ENCODE data around the gene NR5A2. TPM values are rescaled to one million over a fixed set of nuclear protein-coding genes. Genes with fewer than 3 reads are reported as not detected.

Gene NR5A2
- total RNA-seq, 1 experiment from 2014 or later: 22.3 TPM

DNA sequence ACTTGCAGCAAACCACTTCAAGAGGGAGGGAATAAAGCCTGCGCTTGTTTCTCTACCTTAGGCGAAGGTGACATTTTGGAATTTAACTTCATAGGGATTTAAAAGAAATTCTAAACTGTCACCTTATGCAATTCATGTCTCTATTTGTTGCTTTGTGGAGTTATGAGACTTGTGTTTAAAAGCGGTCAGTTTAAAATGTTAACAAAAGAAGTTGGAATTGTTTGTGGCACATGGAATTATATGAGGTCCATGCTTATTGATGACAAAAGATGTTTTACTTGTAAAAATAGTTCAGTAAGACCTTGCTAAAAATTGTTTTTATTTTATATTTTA is 15.8 kb downstream of the NR5A2 start (continued):
- TF ChIP-seq, protein P1, sequence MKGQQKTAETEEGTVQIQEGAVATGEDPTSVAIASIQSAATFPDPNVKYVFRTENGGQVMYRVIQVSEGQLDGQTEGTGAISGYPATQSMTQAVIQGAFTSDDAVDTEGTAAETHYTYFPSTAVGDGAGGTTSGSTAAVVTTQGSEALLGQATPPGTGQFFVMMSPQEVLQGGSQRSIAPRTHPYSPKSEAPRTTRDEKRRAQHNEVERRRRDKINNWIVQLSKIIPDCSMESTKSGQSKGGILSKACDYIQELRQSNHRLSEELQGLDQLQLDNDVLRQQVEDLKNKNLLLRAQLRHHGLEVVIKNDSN (CRISPR knock-in tag; IDR thresholded peaks at IDR 0.05): no peak
- TF ChIP-seq GABPB1 (CRISPR knock-in tag; IDR thresholded peaks at IDR 0.05) (no peak), OVOL2 (CRISPR knock-in tag; IDR thresholded peaks at IDR 0.05; ENCODE audit: borderline replicate concordance) (no peak), ZNF219 (CRISPR knock-in tag; IDR thresholded peaks at IDR 0.05; ENCODE audit: borderline replicate concordance) (no peak), KAT7 (CRISPR knock-in tag; IDR thresholded peaks at IDR 0.05; ENCODE audit: borderline replicate concordance) (no peak), NR2C2 (CRISPR knock-in tag; IDR thresholded peaks at IDR 0.05) (no peak), GTF2I (CRISPR knock-in tag; conservative IDR thresholded peaks at IDR 0.05) (no peak)
- TF ChIP-seq, protein P2, sequence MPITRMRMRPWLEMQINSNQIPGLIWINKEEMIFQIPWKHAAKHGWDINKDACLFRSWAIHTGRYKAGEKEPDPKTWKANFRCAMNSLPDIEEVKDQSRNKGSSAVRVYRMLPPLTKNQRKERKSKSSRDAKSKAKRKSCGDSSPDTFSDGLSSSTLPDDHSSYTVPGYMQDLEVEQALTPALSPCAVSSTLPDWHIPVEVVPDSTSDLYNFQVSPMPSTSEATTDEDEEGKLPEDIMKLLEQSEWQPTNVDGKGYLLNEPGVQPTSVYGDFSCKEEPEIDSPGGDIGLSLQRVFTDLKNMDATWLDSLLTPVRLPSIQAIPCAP (CRISPR knock-in tag; IDR thresholded peaks at IDR 0.05): no peak
- TF ChIP-seq, protein P3, sequence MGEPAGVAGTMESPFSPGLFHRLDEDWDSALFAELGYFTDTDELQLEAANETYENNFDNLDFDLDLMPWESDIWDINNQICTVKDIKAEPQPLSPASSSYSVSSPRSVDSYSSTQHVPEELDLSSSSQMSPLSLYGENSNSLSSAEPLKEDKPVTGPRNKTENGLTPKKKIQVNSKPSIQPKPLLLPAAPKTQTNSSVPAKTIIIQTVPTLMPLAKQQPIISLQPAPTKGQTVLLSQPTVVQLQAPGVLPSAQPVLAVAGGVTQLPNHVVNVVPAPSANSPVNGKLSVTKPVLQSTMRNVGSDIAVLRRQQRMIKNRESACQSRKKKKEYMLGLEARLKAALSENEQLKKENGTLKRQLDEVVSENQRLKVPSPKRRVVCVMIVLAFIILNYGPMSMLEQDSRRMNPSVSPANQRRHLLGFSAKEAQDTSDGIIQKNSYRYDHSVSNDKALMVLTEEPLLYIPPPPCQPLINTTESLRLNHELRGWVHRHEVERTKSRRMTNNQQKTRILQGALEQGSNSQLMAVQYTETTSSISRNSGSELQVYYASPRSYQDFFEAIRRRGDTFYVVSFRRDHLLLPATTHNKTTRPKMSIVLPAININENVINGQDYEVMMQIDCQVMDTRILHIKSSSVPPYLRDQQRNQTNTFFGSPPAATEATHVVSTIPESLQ (CRISPR knock-in tag; IDR thresholded peaks at IDR 0.05): no peak
- TF ChIP-seq, protein P4, sequence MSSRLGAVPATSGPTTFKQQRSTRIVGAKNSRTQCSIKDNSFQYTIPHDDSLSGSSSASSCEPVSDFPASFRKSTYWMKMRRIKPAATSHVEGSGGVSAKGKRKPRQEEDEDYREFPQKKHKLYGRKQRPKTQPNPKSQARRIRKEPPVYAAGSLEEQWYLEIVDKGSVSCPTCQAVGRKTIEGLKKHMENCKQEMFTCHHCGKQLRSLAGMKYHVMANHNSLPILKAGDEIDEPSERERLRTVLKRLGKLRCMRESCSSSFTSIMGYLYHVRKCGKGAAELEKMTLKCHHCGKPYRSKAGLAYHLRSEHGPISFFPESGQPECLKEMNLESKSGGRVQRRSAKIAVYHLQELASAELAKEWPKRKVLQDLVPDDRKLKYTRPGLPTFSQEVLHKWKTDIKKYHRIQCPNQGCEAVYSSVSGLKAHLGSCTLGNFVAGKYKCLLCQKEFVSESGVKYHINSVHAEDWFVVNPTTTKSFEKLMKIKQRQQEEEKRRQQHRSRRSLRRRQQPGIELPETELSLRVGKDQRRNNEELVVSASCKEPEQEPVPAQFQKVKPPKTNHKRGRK (CRISPR knock-in tag; IDR thresholded peaks at IDR 0.05; ENCODE audit: borderline replicate concordance): no peak

DNA sequence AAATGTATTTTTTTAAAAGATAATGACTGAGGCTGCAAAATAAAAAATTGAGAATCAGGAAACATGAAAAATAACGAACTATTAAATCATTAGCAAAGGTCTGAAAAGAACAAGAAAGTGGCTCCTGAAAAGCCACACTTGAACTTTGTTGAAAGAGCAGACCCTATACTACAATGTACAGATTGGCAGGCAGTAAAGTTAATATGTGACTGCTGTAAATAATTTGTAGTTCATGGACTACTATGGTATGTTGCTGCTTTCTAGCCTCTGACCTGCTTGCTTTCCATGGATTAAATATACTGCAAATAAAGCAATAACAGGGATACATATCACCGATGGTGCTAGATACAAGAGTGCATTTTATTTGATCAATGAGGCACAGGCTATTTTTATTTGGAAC is 18.6 kb downstream of the NR5A2 start:
- CTCF ChIA-PET: no interaction called here
- peak overlapping the region; percentile 60; the same call in 1 of the 2 replicates for H3K27ac Mint-ChIP-seq
- H3K36me3 Mint-ChIP-seq: peaks cover 17% of the 10 kb centered on the region
- TF ChIP-seq ZNF425 (CRISPR knock-in tag; conservative IDR thresholded peaks at IDR 0.05) (no peak), ZNF219 (CRISPR knock-in tag; IDR thresholded peaks at IDR 0.05; ENCODE audit: borderline replicate concordance) (no peak), SOX15 (CRISPR knock-in tag; IDR thresholded peaks at IDR 0.05) (no peak), NR3C1 (CRISPR knock-in tag; conservative IDR thresholded peaks at IDR 0.05; ENCODE audit: low read depth) (no peak), HMGXB4 (CRISPR knock-in tag; IDR thresholded peaks at IDR 0.05) (no peak), ZNF317 (CRISPR knock-in tag; IDR thresholded peaks at IDR 0.05; ENCODE audit: borderline replicate concordance, low read depth) (no peak), ZNF121 (CRISPR knock-in tag; IDR thresholded peaks at IDR 0.05) (no peak), ETV6 (CRISPR knock-in tag; IDR thresholded peaks at IDR 0.05) (no peak)
- TF ChIP-seq, protein P5, sequence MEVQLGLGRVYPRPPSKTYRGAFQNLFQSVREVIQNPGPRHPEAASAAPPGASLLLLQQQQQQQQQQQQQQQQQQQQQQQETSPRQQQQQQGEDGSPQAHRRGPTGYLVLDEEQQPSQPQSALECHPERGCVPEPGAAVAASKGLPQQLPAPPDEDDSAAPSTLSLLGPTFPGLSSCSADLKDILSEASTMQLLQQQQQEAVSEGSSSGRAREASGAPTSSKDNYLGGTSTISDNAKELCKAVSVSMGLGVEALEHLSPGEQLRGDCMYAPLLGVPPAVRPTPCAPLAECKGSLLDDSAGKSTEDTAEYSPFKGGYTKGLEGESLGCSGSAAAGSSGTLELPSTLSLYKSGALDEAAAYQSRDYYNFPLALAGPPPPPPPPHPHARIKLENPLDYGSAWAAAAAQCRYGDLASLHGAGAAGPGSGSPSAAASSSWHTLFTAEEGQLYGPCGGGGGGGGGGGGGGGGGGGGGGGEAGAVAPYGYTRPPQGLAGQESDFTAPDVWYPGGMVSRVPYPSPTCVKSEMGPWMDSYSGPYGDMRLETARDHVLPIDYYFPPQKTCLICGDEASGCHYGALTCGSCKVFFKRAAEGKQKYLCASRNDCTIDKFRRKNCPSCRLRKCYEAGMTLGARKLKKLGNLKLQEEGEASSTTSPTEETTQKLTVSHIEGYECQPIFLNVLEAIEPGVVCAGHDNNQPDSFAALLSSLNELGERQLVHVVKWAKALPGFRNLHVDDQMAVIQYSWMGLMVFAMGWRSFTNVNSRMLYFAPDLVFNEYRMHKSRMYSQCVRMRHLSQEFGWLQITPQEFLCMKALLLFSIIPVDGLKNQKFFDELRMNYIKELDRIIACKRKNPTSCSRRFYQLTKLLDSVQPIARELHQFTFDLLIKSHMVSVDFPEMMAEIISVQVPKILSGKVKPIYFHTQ (CRISPR knock-in tag; IDR thresholded peaks at IDR 0.05): no peak
- H3K4me1 Mint-ChIP-seq: peaks cover 66% of the 10 kb centered on the region
- H3K4me3 Mint-ChIP-seq: no peak overlapping the region
- H3K9me3 Mint-ChIP-seq: no peaks in the 10 kb centered on the region
- POLR2A ChIA-PET: no interaction called here
- DNase-seq (ENCODE audit: low spot score) (no peak), ATAC-seq (no peak)
- peaks cover 26% of the 10 kb centered on the region for H3K27me3 Mint-ChIP-seq (ENCODE audit: low read depth)
